Myometrial cell (primary cell): ENCODE measurements around the gene ANO7. TPM values are rescaled to one million over a fixed set of nuclear protein-coding genes. Genes with fewer than 3 reads are reported as not detected.

Source experiments
- total RNA-seq: library from RNA; depleted of rRNA; stranded (reverse); fragments of >200 nt; gene quantifications from 2 replicates; pipeline ENCODE4 v1.2.3, GENCODE V29; 2015

The ANO7 gene, protein sequence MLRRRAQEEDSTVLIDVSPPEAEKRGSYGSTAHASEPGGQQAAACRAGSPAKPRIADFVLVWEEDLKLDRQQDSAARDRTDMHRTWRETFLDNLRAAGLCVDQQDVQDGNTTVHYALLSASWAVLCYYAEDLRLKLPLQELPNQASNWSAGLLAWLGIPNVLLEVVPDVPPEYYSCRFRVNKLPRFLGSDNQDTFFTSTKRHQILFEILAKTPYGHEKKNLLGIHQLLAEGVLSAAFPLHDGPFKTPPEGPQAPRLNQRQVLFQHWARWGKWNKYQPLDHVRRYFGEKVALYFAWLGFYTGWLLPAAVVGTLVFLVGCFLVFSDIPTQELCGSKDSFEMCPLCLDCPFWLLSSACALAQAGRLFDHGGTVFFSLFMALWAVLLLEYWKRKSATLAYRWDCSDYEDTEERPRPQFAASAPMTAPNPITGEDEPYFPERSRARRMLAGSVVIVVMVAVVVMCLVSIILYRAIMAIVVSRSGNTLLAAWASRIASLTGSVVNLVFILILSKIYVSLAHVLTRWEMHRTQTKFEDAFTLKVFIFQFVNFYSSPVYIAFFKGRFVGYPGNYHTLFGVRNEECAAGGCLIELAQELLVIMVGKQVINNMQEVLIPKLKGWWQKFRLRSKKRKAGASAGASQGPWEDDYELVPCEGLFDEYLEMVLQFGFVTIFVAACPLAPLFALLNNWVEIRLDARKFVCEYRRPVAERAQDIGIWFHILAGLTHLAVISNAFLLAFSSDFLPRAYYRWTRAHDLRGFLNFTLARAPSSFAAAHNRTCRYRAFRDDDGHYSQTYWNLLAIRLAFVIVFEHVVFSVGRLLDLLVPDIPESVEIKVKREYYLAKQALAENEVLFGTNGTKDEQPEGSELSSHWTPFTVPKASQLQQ
- 0.29 TPM in 1 of 2 replicates, not detected in the other for total RNA-seq

DNA sequence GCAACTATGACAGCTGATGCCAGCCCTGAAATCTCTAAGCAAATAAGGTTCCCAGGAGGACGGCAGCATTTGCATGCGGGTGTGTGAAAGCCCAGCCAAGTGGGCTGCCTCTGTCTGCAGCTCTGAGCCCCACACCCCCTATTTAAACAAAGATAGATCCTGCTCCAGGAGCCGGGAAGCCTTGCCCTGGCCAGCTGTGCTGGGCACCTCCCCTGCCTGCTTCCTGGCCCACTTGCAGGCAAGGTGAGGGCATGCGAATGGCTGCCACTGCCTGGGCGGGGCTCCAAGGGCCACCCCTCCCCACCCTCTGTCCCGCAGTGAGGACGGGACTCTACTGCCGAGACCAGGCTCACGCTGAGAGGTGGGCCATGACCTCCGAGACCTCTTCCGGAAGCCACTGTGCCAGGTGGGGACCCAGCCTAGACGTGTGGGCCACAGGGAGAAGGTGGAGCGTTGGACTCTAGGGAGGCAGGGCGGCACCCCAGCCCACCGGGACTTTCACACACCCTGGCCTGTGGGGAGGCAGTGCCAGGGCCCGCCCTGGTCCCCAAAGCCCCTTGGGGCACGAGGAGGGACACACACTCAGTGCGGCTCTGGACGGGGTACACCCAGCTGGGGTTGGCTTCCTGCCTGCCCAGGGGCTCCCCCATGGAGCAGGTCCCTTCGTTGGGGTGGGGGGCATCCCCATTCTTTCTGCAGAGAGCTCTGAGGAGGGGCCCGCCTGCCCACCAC lies at the start of gene ANO7:
ANO7 (plus strand) TSS at position 317 of the 732 bp plus-strand sequence. CDS start 1,387 bp downstream, outside the sequence.

GRCh38 chr2:241148891-241149674 lies 39.4 kb upstream of the ANO7 start, which contains the start of gene PASK:
Gene PASK, minus strand, starts transcription at chr2:241149472. Its CDS starts 6,440 bp downstream, at chr2:241143032.

DNA sequence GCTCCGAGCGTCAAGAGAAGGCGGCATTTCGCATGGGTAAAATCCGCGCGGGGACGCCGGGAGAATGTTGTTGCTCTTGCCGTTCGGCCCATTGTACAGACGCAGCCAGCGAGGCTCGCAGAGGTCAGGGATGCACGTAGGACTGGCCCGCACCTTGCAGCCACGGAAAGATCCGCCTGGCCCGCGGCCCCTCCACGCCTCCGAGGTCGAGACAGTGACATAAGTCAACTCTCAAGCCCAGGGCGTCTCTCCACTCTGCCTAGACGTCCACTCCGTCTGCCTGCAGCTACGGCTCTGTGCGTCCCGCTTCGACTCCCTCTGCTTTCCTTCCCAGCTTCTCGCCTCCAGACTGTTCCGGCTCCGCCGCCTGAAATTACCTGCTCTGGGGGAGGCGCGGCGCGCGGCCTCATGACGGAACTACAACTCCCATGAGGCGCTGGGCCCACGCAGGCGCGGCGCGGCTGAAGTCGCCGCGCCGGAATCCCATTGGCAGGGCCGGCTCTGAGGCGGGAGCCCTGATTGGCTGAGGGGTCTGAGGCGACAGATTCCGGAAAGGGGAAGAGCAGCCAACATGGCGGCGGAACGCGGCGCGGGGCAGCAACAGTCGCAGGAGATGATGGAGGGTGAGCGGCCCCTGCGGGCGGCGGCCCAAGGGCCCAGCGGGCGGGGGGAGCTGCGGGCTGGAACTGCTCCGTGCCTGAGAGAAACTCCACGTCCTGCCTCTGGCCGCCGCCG lies 38.4 kb upstream of the ANO7 start, which contains the start of gene PPP1R7:
PPP1R7 (plus strand) TSS at position 543 of the 735 bp plus-strand sequence; CDS start at position 572, 29 bp downstream.

Other genes with a start within 250 kb of the ANO7 start
- gene SNED1, start 190.1 kb upstream of the ANO7 start, total RNA-seq: 11.0 and 13.5 TPM in 2 replicates
- gene MTERF4, start 86.4 kb upstream of the ANO7 start, total RNA-seq: 11.0 and 25.9 TPM in 2 replicates
- gene PASK, start 39.2 kb upstream of the ANO7 start, total RNA-seq: 4.3 and 6.6 TPM in 2 replicates
- 121 and 134 TPM in 2 replicates for gene PPP1R7, start 38.2 kb upstream of the ANO7 start, total RNA-seq
- gene HDLBP, start 127.0 kb downstream of the ANO7 start, total RNA-seq: 560 and 613 TPM in 2 replicates
- 280 and 306 TPM in 2 replicates for gene SEPTIN2, start 127.2 kb downstream of the ANO7 start, total RNA-seq
- gene FARP2, start 167.6 kb downstream of the ANO7 start, total RNA-seq: 22.2 and 23.9 TPM in 2 replicates